Measurements from ENCODE around the gene CCDC157. TPM values are rescaled to one million over a fixed set of nuclear protein-coding genes. Genes with fewer than 3 reads are reported as not detected.

CCDC157 gene
- total RNA-seq, 1 donor from 2014 or later: 4.2 TPM

DNA sequence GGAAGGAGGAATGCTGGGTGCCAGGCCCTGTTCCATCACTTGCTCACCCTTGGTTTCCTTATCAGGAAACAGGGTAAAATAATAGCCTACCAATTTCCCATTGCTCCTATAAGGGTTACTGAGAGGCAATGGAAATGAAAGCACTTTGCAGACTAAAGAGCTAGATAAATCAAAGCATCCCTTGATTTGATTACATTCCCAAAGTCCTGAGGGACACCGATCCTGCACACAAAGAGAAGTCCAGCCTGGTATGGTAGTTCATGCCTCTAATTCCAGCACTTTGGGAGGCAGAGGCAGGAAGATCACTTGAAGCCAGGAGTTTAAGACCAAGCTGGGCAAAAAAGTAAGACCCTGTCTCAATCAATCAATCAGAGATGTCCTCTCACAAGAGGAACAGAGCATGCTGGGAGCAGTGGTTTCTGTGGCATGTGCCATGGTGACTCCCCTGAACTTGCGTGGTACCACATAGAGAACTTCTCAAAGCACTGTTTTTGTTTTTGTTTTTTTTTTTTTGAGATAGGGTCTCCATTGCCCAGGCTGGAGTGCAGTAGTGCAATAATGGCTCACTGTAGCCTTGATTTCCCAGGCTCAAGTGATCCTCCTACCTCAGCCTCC is 40.7 kb upstream of the CCDC157 start:
- no peak for DNase-seq (ENCODE audit: extremely low spot score in 2 of 2)
- intact Hi-C loops (cut with DNase I): no loop called here
- Histone ChIP-seq H3K36me3 (peaks cover 0 to 6% of the 10 kb centered on the region in 2 donors), H3K4me1 (peaks cover 99% of the 10 kb centered on the region), H3K27me3 (no peaks in the 10 kb centered on the region), H3K27ac (peak overlapping the region; percentile 4), H3K9me3 (no peaks in the 10 kb centered on the region), H3K4me3 (no peak overlapping the region)
- TF ChIP-seq CTCF (IDR thresholded peaks at IDR 0.05): no peak
- TF ChIP-seq POLR2A (IDR thresholded peaks at IDR 0.05): no peak
- TF ChIP-seq POLR2AphosphoS5 (IDR thresholded peaks at IDR 0.05; ENCODE audit: insufficient read depth in 1 of 2, low read depth in 1 of 2): no peak

DNA sequence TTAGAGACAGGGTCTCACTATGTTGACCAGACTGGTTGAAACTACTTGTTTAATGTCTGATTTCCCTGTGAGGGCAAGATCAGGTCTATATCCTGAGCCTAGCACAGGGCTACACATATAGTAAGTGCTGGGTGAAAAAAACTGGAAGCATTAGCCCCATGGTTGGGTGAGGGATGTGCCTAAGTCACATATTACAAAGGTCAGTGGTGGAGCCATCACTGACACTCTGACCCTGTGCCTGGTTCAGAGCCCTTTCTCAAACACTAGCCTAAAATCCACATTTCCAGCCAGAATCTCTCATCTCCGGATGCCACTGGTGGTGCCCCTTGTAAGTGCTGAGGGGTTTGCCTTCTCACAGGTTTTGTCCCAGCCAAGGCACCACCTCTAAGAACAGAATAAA is 39.0 kb upstream of the CCDC157 start:
- intact Hi-C loops (cut with DNase I): no loop called here
- no peak overlapping the region for H3K4me3 ChIP-seq
- H3K9me3 ChIP-seq: no peaks in the 10 kb centered on the region
- peaks cover 0 to 6% of the 10 kb centered on the region in 2 donors for H3K36me3 ChIP-seq
- DNase-seq (ENCODE audit: extremely low spot score in 2 of 2): no peak
- peak overlapping the region; percentile 45 for H3K27ac ChIP-seq
- H3K4me1 ChIP-seq: peaks cover 99% of the 10 kb centered on the region
- no peaks in the 10 kb centered on the region for H3K27me3 ChIP-seq
- no peak for TF ChIP-seq POLR2AphosphoS5 (IDR thresholded peaks at IDR 0.05; ENCODE audit: insufficient read depth in 1 of 2, low read depth in 1 of 2)
- TF ChIP-seq POLR2A (IDR thresholded peaks at IDR 0.05): no peak
- no peak for TF ChIP-seq CTCF (IDR thresholded peaks at IDR 0.05)

DNA sequence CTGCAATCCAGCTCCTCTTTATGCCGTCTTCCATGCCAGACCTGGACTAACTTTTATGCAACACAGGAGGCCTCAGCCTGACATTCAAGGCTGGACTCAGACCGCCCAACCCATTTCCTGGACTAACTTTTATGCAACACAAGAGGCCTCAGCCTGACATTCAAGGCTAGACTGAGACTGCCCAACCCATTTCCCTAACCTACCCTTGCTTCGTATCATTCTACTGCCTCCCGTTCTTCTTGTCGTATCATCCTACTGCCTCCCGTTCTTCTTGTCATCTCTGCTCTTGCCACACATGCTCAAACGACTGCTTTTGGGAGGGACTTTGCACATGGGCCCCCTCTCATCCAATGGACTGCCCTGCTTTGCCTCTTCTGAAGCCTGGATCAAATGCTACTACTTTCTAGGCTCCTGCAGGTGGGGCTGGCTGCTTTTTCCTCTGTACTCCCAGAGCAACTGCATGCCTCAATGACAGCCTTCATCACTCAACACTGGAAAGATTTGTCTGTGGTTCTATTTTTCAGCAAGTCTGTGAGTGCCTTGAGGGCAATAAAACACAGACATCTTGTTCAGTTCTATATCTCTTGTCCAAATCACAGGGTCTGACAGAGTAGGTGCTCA is 37.9 kb upstream of the CCDC157 start:
- Histone ChIP-seq H3K36me3 (peaks cover 0 to 6% of the 10 kb centered on the region in 2 donors), H3K9me3 (no peaks in the 10 kb centered on the region), H3K27me3 (no peaks in the 10 kb centered on the region), H3K4me1 (peaks cover 100% of the 10 kb centered on the region), H3K4me3 (no peak overlapping the region), H3K27ac (no peak overlapping the region)
- intact Hi-C loops (cut with DNase I): no loop called here
- DNase-seq (ENCODE audit: extremely low spot score in 2 of 2): no peak
- TF ChIP-seq POLR2A (IDR thresholded peaks at IDR 0.05): no peak
- TF ChIP-seq CTCF (IDR thresholded peaks at IDR 0.05): no peak
- TF ChIP-seq POLR2AphosphoS5 (IDR thresholded peaks at IDR 0.05; ENCODE audit: insufficient read depth in 1 of 2, low read depth in 1 of 2): no peak

- intact Hi-C loops (cut with DNase I): no loop called here
- H3K27ac ChIP-seq: peak overlapping the region; percentile 51
- H3K4me3 ChIP-seq: no peak overlapping the region
- H3K9me3 ChIP-seq: no peaks in the 10 kb centered on the region
- no peak for DNase-seq (ENCODE audit: extremely low spot score in 2 of 2)
- no peak for TF ChIP-seq POLR2A (IDR thresholded peaks at IDR 0.05)
- no peak for TF ChIP-seq CTCF (IDR thresholded peaks at IDR 0.05)
- no peak for TF ChIP-seq POLR2AphosphoS5 (IDR thresholded peaks at IDR 0.05; ENCODE audit: insufficient read depth in 1 of 2, low read depth in 1 of 2)
- peaks cover 100% of the 10 kb centered on the region for H3K4me1 ChIP-seq
- peaks cover 0 to 6% of the 10 kb centered on the region in 2 donors for H3K36me3 ChIP-seq
- no peaks in the 10 kb centered on the region for H3K27me3 ChIP-seq
Measured at GRCh38 chr22:30320021-30320556, 36.7 kb upstream of the CCDC157 start.

DNA sequence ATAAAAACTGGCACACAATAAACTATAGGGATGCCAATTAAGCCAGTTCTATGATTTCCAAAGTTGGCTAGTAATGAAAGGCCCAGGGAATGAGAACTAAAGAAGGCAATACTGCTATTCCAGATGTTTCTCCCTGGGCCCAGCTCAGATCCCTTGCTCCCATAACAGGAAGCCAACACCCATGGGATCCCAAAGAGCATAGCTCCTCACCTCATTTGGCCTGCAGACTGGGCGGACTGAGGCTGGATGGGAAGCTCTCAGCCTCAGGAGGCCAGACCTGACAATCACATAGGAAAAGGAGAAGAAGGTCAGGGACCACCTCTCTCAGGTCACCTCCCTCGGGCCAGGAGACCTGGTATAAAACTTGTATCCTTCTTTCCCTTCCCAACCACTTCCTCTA is 35.3 kb upstream of the CCDC157 start:
- no peak for TF ChIP-seq CTCF (IDR thresholded peaks at IDR 0.05)
- TF ChIP-seq POLR2A (IDR thresholded peaks at IDR 0.05): no peak
- no peak for TF ChIP-seq POLR2AphosphoS5 (IDR thresholded peaks at IDR 0.05; ENCODE audit: insufficient read depth in 1 of 2, low read depth in 1 of 2)
- peak overlapping the region; percentile 51 for H3K27ac ChIP-seq
- H3K27me3 ChIP-seq: no peaks in the 10 kb centered on the region
- no peaks in the 10 kb centered on the region for H3K9me3 ChIP-seq
- H3K4me1 ChIP-seq: peaks cover 96% of the 10 kb centered on the region
- no peak for DNase-seq (ENCODE audit: extremely low spot score in 2 of 2)
- intact Hi-C loops (cut with DNase I): no loop called here
- peaks cover 0 to 6% of the 10 kb centered on the region in 2 donors for H3K36me3 ChIP-seq
- H3K4me3 ChIP-seq: no peak overlapping the region
